ENCODE measurements around the gene MTA1. TPM values are rescaled to one million over a fixed set of nuclear protein-coding genes. Genes with fewer than 3 reads are reported as not detected.

Gene MTA1
- total and polyA plus RNA-seq, 2 donors from 2014 or later: 30.4 to 112 TPM

GRCh38 chr14:105477660-105478397 lies 58.2 kb downstream of the MTA1 start:
- FAIRE-seq (no peak), DNase-seq (peak; percentile 53 to 88 (median 67))
- intact Hi-C loops (cut with DNase I): no loop called here
- Histone ChIP-seq H3K9me3 (ENCODE audit: control insufficient read depth in 2 of 3, insufficient read depth in 1 of 3, low read length in 3 of 3) (no peaks in the 10 kb centered on the region), H3K27me3 (ENCODE audit: control insufficient read depth, insufficient read depth, low read length) (no peaks in the 10 kb centered on the region), H3K9ac (ENCODE audit: low read length in 3 of 3) (no peak overlapping the region), H3K36me3 (ENCODE audit: control insufficient read depth in 2 of 3, insufficient read depth in 3 of 3, low read length in 3 of 3) (peaks cover 0 to 5% (median 0%) of the 10 kb centered on the region in 3 donors), H3K4me1 (ENCODE audit: control insufficient read depth in 2 of 3, insufficient read depth in 2 of 3, low read depth in 1 of 3, low read length in 3 of 3) (peaks cover 0 to 46% (median 22%) of the 10 kb centered on the region in 3 donors), H3K27ac (ENCODE audit: low read depth in 2 of 2, low read length in 2 of 2) (peak overlapping the region in 1 of 2 donors; percentile 97), H3K4me3 (ENCODE audit: low read length in 3 of 3) (no peak overlapping the region)
- TF ChIP-seq CTCF (IDR thresholded peaks at IDR 0.05; ENCODE audit: borderline replicate concordance, extremely low read depth, insufficient read depth): no peak

- Histone ChIP-seq H3K27ac (ENCODE audit: low read depth in 2 of 2, low read length in 2 of 2) (no peak overlapping the region), H3K36me3 (ENCODE audit: control insufficient read depth in 2 of 3, insufficient read depth in 3 of 3, low read length in 3 of 3) (peaks cover 0 to 5% (median 0%) of the 10 kb centered on the region in 3 donors), H3K9ac (ENCODE audit: low read length in 3 of 3) (no peak overlapping the region), H3K9me3 (ENCODE audit: control insufficient read depth in 2 of 3, insufficient read depth in 1 of 3, low read length in 3 of 3) (no peaks in the 10 kb centered on the region), H3K4me3 (ENCODE audit: low read length in 3 of 3) (no peak overlapping the region), H3K27me3 (ENCODE audit: control insufficient read depth, insufficient read depth, low read length) (no peaks in the 10 kb centered on the region), H3K4me1 (ENCODE audit: control insufficient read depth in 2 of 3, insufficient read depth in 2 of 3, low read depth in 1 of 3, low read length in 3 of 3) (peaks cover 0 to 45% (median 25%) of the 10 kb centered on the region in 3 donors)
- intact Hi-C loops (cut with DNase I): no loop called here
- DNase-seq: peak in 3 of 5 donors; percentile 50 to 81 (median 74)
- FAIRE-seq: no peak
- TF ChIP-seq CTCF (IDR thresholded peaks at IDR 0.05; ENCODE audit: borderline replicate concordance, extremely low read depth, insufficient read depth): no peak
These were observed 59.0 kb downstream of the MTA1 start for GRCh38 chr14:105478398-105479251.

- H3K27ac ChIP-seq (ENCODE audit: low read depth in 2 of 2, low read length in 2 of 2): peak overlapping the region in 1 of 2 donors; percentile 34
- no peak overlapping the region for H3K9ac ChIP-seq (ENCODE audit: low read length in 3 of 3)
- FAIRE-seq (no peak), DNase-seq (peak in 2 of 5 donors; percentile 77 to 83)
- H3K36me3 ChIP-seq (ENCODE audit: control insufficient read depth in 2 of 3, insufficient read depth in 3 of 3, low read length in 3 of 3): peaks cover 0 to 5% (median 0%) of the 10 kb centered on the region in 3 donors
- no peak for TF ChIP-seq CTCF (IDR thresholded peaks at IDR 0.05; ENCODE audit: borderline replicate concordance, extremely low read depth, insufficient read depth)
- H3K4me1 ChIP-seq (ENCODE audit: control insufficient read depth in 2 of 3, insufficient read depth in 2 of 3, low read depth in 1 of 3, low read length in 3 of 3): peaks cover 0 to 45% (median 25%) of the 10 kb centered on the region in 3 donors
- intact Hi-C loops (cut with DNase I): no loop called here
- no peaks in the 10 kb centered on the region for H3K27me3 ChIP-seq (ENCODE audit: control insufficient read depth, insufficient read depth, low read length)
- no peak overlapping the region for H3K4me3 ChIP-seq (ENCODE audit: low read length in 3 of 3)
- no peaks in the 10 kb centered on the region for H3K9me3 ChIP-seq (ENCODE audit: control insufficient read depth in 2 of 3, insufficient read depth in 1 of 3, low read length in 3 of 3)
These were observed 60.0 kb downstream of the MTA1 start for GRCh38 chr14:105479431-105480158.
